CD4-positive, alpha-beta memory T cell (primary cell): ENCODE data around the gene GATA1. TPM values are rescaled to one million over a fixed set of nuclear protein-coding genes. Genes with fewer than 3 reads are reported as not detected.
A peak's percentile ranks its signal among the peaks of the same experiment; 100 is the strongest.

Source experiments
- CTCF ChIA-PET: fragments of 350-600 bp; sonication (Branson Sonifier 250); formaldehyde crosslinking; loops from one replicate; lab custom pipeline; 2021; ENCODE audit warnings: inconsistent platforms; ENCODE audit not compliant: partially characterized antibody; lab: Charles Lee
- POLR2A ChIA-PET: fragments of 350-600 bp; sonication (Branson Sonifier 250); formaldehyde crosslinking; loops from one replicate; lab custom pipeline; 2021; ENCODE audit not compliant: partially characterized antibody; lab: Charles Lee
- DNase-seq, 5 donors: peaks; one replicate each; pipeline versions ENCODE4 v3.0.0 to v3.0.0-alpha.2; 2020 to 2022; ENCODE audit warnings: mixed read lengths in 1 of 5
- H3K27ac ChIP-seq: one replicate; pipeline ENCODE4 v1.7.0; 2013; ENCODE audit warnings: low read depth, low read length
- H3K27me3 ChIP-seq: 2 replicates; pipeline ENCODE4 v1.7.0; 2013; ENCODE audit warnings: mild to moderate bottlenecking, low read length, moderate library complexity; ENCODE audit not compliant: insufficient read depth
- H3K36me3 ChIP-seq: 2 replicates; pipeline ENCODE4 v1.7.0; 2013; ENCODE audit warnings: mild to moderate bottlenecking, low read length, moderate library complexity; ENCODE audit not compliant: insufficient read depth
- H3K4me1 ChIP-seq: 2 replicates; pipeline ENCODE4 v1.7.0; 2013; ENCODE audit warnings: mild to moderate bottlenecking, low read length, moderate library complexity; ENCODE audit not compliant: insufficient read depth
- H3K4me3 ChIP-seq, 2 donors: one replicate each; pipeline ENCODE4 v1.7.0; 2013; ENCODE audit warnings: low read length in 2 of 2, mild to moderate bottlenecking in 1 of 2
- H3K9me3 ChIP-seq, 2 donors: one replicate each; pipeline ENCODE4 v1.7.0; 2013; ENCODE audit warnings: low read length in 2 of 2, control low read depth in 1 of 2; ENCODE audit not compliant: control insufficient read depth in 1 of 2
- H3K27ac Mint-ChIP-seq, 7 donors: one replicate each; pipeline ENCODE4 v1.8.0; 2020 to 2021; ENCODE audit warnings: mixed read lengths in 7 of 7, mild to moderate bottlenecking in 6 of 7, inconsistent platforms in 3 of 7, moderate library complexity in 3 of 7
- H3K27me3 Mint-ChIP-seq, 2 donors: one replicate each; pipeline ENCODE4 v1.8.0; 2020 to 2021; ENCODE audit warnings: mixed read lengths in 2 of 2
- H3K36me3 Mint-ChIP-seq, 2 donors: one replicate each; pipeline ENCODE4 v1.8.0; 2020 to 2021; ENCODE audit warnings: mixed read lengths in 2 of 2, inconsistent platforms in 1 of 2, mild to moderate bottlenecking in 1 of 2
- H3K4me1 Mint-ChIP-seq, 4 donors: one replicate each; pipeline ENCODE4 v1.8.0; 2020 to 2021; ENCODE audit warnings: mixed read lengths in 4 of 4, mild to moderate bottlenecking in 1 of 4
- H3K4me3 Mint-ChIP-seq, 8 donors: one replicate each; pipeline ENCODE4 v1.8.0; 2020 to 2021; ENCODE audit warnings: mixed read lengths in 8 of 8, mild to moderate bottlenecking in 7 of 8, moderate library complexity in 6 of 8, inconsistent platforms in 3 of 8
- H3K9me3 Mint-ChIP-seq, 8 donors: one replicate each; pipeline ENCODE4 v1.8.0; 2020 to 2021; ENCODE audit warnings: mixed read lengths in 8 of 8, mild to moderate bottlenecking in 5 of 8, inconsistent platforms in 3 of 8, moderate library complexity in 1 of 8
- intact Hi-C: fragments of 100-400 bp; cut with micrococcal nuclease; formaldehyde crosslinking; loops from one replicate; pipeline ENCODE4 v1.15.1; 2023
- polyA plus RNA-seq, 2 donors: library from polyadenylated mRNA; unstranded; fragments of 300-500 nt; fragmentation: Illumina TruSeq; gene quantifications; one replicate each; pipeline ENCODE4 v1.2.3, GENCODE V29; 2021
- total RNA-seq, 2 experiments: library from RNA; stranded (reverse); gene quantifications; one replicate each; pipeline ENCODE4 v1.2.3, GENCODE V29; 2021

The GATA1 gene
- total and polyA plus RNA-seq, 4 experiments from 2014 or later: not detected

DNA sequence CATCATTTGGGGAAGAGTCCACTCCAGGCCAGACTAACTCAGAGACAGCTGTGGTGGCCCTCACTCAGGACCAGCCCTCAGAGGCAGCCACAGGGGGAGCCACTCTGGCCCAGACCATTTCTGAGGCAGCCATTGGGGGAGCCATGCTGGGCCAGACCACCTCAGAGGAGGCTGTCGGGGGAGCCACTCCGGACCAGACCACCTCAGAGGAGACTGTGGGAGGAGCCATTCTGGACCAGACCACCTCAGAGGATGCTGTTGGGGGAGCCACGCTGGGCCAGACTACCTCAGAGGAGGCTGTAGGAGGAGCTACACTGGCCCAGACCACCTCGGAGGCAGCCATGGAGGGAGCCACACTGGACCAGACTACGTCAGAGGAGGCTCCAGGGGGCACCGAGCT lies 36.7 kb downstream of the GATA1 start:
- ChIA-PET CTCF (no interaction called here), POLR2A (no interaction called here)
- no peak overlapping the region for H3K27ac ChIP-seq
- H3K36me3 ChIP-seq: no peaks in the 10 kb centered on the region
- H3K4me3 Mint-ChIP-seq: no peak overlapping the region
- H3K36me3 Mint-ChIP-seq: peaks cover 9 to 26% of the 10 kb centered on the region in 2 donors
- H3K4me1 ChIP-seq: no peaks in the 10 kb centered on the region
- peaks cover 0 to 4% (median 0%) of the 10 kb centered on the region in 8 donors for H3K9me3 Mint-ChIP-seq
- intact Hi-C loops: no loop called here
- peaks cover 7% of the 10 kb centered on the region in 2 donors for H3K27me3 Mint-ChIP-seq
- H3K27me3 ChIP-seq: no peaks in the 10 kb centered on the region
- H3K4me1 Mint-ChIP-seq: peaks cover 0 to 5% (median 4%) of the 10 kb centered on the region in 4 donors
- DNase-seq: no peak
- no peak overlapping the region for H3K4me3 ChIP-seq
- H3K27ac Mint-ChIP-seq: no peak overlapping the region
- H3K9me3 ChIP-seq: no peaks in the 10 kb centered on the region

DNA sequence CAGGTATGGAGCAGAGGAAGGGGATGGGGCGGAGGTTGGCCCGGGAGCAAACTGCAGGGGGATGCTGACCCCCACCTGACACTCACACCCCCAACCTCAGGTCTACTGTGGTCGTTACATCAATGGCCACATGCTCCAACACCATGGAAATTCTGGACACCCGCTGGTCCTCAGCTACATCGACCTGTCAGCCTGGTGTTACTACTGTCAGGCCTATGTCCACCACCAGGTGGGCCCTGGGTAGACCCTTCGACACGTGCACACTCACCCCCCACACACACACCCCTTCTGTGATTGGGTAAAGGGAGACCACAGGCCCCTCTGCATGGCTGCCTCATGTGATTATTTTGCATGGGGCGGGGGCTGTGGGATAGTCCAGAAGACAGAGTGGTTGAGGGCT lies 37.7 kb downstream of the GATA1 start:
- no peaks in the 10 kb centered on the region for H3K4me1 ChIP-seq
- no peak overlapping the region for H3K27ac Mint-ChIP-seq
- H3K27me3 Mint-ChIP-seq: peaks cover 11 to 13% of the 10 kb centered on the region in 2 donors
- peaks cover 0 to 4% (median 0%) of the 10 kb centered on the region in 8 donors for H3K9me3 Mint-ChIP-seq
- H3K4me3 ChIP-seq: no peak overlapping the region
- no peak overlapping the region for H3K4me3 Mint-ChIP-seq
- DNase-seq: no peak
- intact Hi-C loops: no loop called here
- ChIA-PET CTCF (no interaction called here), POLR2A (no interaction called here)
- no peaks in the 10 kb centered on the region for H3K36me3 ChIP-seq
- peaks cover 5 to 22% of the 10 kb centered on the region in 2 donors for H3K36me3 Mint-ChIP-seq
- no peaks in the 10 kb centered on the region for H3K27me3 ChIP-seq
- H3K27ac ChIP-seq: no peak overlapping the region
- no peaks in the 10 kb centered on the region for H3K9me3 ChIP-seq
- peaks cover 0 to 5% (median 4%) of the 10 kb centered on the region in 4 donors for H3K4me1 Mint-ChIP-seq

DNA sequence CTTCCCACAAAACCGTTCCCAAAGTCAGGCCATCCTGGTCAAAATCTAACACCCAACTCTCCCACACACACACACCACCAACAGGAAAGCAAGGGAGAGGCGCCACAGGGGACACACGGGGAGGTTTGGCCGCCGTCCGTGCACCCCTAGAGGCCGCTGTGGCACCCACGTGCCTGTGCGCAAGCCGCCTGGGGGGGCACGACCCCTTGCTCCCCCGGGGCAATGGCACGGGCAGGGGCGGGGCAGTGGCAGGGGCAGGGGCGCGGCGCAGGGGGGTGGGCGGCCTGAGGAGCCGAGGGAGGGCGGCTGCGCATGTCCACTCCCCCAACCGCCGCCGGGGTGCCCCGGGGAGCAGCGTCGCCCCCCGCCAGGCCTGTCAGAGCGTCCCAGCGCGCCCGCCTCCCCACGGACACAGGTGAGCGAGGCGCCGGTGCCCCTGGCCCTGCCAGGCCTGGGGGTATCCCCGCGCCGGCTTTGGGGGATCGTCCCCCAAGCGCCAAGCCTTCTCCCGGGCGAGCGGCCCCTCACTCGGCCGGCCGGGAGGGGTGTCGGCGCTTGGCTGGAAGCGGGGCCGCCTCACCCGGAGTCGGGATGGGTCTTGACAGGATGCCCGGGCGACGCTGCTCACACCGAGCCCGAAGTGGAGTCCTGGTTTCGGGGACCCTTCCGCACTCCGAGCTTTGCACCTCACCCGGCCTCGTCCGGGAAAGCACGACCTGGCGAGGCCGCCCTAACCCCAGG lies 39.9 kb downstream of the GATA1 start, which contains the start of gene ERAS:
Gene ERAS (plus strand): TSS at position 379 of the 741 bp plus-strand sequence. CDS start 2,611 bp downstream, outside the sequence.
- no peaks in the 10 kb centered on the region for H3K36me3 ChIP-seq
- Mint-ChIP-seq H3K27ac (no peak within 1 kb of the TSS), H3K4me3 (peak within 1 kb of the TSS in 6 of 8 donors; percentile 35 to 68 (median 58)), H3K36me3 (peaks cover 0 to 20% of the 10 kb centered on the region in 2 donors), H3K4me1 (peaks cover 0 to 5% (median 4%) of the 10 kb centered on the region in 4 donors), H3K27me3 (peaks cover 16 to 22% of the 10 kb centered on the region in 2 donors), H3K9me3 (peaks cover 0 to 4% (median 0%) of the 10 kb centered on the region in 8 donors)
- no peaks in the 10 kb centered on the region for H3K27me3 ChIP-seq
- no peaks in the 10 kb centered on the region for H3K9me3 ChIP-seq
- H3K4me3 ChIP-seq: no peak within 1 kb of the TSS
- ChIA-PET CTCF (interaction anchor here (1.0 kb wide), 1 partner anchor 178 kb away, joined by 5 read pairs; no protein-coding TSS in a partner anchor), POLR2A (interaction anchor here (0.6 kb wide), 1 partner anchor 104 kb away, joined by 3 read pairs; no protein-coding TSS in a partner anchor)
- no peaks in the 10 kb centered on the region for H3K4me1 ChIP-seq
- H3K27ac ChIP-seq: no peak within 1 kb of the TSS
- peak in 1 of 5 donors; percentile 7 for DNase-seq
- intact Hi-C loops: no loop called here

GRCh38 chrX:48826876-48827653 lies 40.7 kb downstream of the GATA1 start:
- ChIA-PET CTCF (no interaction called here), POLR2A (interaction anchor here (0.6 kb wide), 1 partner anchor 103 kb away, joined by 3 read pairs; no protein-coding TSS in a partner anchor)
- Histone ChIP-seq H3K27me3 (no peaks in the 10 kb centered on the region), H3K9me3 (no peaks in the 10 kb centered on the region), H3K36me3 (no peaks in the 10 kb centered on the region), H3K27ac (no peak overlapping the region), H3K4me1 (no peaks in the 10 kb centered on the region), H3K4me3 (no peak overlapping the region)
- peaks cover 16 to 22% of the 10 kb centered on the region in 2 donors for H3K27me3 Mint-ChIP-seq
- peaks cover 0 to 5% (median 4%) of the 10 kb centered on the region in 4 donors for H3K4me1 Mint-ChIP-seq
- H3K4me3 Mint-ChIP-seq: peak overlapping the region in 6 of 8 donors; percentile 35 to 66 (median 38)
- H3K36me3 Mint-ChIP-seq: peaks cover 0 to 20% of the 10 kb centered on the region in 2 donors
- H3K9me3 Mint-ChIP-seq: peaks cover 0 to 4% (median 0%) of the 10 kb centered on the region in 8 donors
- intact Hi-C loops: no loop called here
- no peak overlapping the region for H3K27ac Mint-ChIP-seq
- no peak for DNase-seq

GRCh38 chrX:48827654-48827968 lies 41.2 kb downstream of the GATA1 start:
- POLR2A ChIA-PET: no interaction called here

DNA sequence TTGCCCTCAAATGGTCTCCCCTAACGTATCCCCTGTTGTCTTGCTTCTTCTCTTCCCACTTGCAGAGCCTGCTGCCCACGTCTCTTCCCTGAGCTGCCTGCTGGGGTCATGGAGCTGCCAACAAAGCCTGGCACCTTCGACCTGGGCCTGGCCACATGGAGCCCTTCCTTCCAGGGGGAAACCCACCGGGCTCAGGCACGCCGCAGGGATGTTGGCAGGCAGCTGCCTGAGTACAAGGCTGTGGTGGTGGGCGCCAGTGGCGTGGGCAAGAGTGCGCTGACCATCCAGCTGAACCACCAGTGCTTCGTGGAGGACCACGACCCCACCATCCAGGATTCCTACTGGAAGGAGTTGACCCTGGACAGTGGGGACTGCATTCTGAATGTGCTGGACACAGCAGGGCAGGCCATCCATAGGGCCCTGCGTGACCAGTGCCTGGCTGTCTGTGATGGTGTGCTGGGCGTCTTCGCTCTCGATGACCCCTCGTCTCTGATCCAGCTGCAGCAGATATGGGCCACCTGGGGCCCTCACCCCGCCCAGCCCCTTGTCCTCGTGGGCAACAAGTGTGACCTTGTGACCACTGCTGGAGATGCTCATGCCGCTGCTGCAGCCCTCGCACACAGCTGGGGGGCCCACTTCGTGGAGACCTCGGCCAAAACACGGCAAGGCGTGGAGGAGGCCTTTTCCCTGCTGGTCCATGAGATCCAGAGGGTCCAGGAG lies 42.8 kb downstream of the GATA1 start:
- intact Hi-C loops: no loop called here
- ChIA-PET POLR2A (no interaction called here), CTCF (interaction anchor here (1.2 kb wide), 1 partner anchor 181 kb away, joined by 3 read pairs; no protein-coding TSS in a partner anchor)
- H3K27ac Mint-ChIP-seq: no peak overlapping the region
- no peak for DNase-seq
- Histone ChIP-seq H3K27me3 (no peaks in the 10 kb centered on the region), H3K4me3 (no peak overlapping the region), H3K9me3 (no peaks in the 10 kb centered on the region), H3K27ac (no peak overlapping the region), H3K36me3 (no peaks in the 10 kb centered on the region), H3K4me1 (peaks cover 7% of the 10 kb centered on the region)
- peaks cover 16 to 22% of the 10 kb centered on the region in 2 donors for H3K27me3 Mint-ChIP-seq
- peaks cover 0 to 12% of the 10 kb centered on the region in 2 donors for H3K36me3 Mint-ChIP-seq
- H3K9me3 Mint-ChIP-seq: peaks cover 0 to 5% (median 0%) of the 10 kb centered on the region in 8 donors
- H3K4me3 Mint-ChIP-seq: no peak overlapping the region
- peaks cover 3 to 14% (median 5%) of the 10 kb centered on the region in 4 donors for H3K4me1 Mint-ChIP-seq

More at GRCh38 chrX:48827654-48827968, 41.2 kb downstream of the GATA1 start:
- Mint-ChIP-seq H3K36me3 (peaks cover 0 to 20% of the 10 kb centered on the region in 2 donors), H3K27ac (no peak overlapping the region), H3K4me1 (peaks cover 0 to 5% (median 4%) of the 10 kb centered on the region in 4 donors), H3K9me3 (peaks cover 0 to 4% (median 0%) of the 10 kb centered on the region in 8 donors), H3K27me3 (peaks cover 16 to 22% of the 10 kb centered on the region in 2 donors), H3K4me3 (peak overlapping the region in 6 of 8 donors; percentile 31 to 66 (median 36))
- CTCF ChIA-PET: no interaction called here
- Histone ChIP-seq H3K4me3 (no peak overlapping the region), H3K9me3 (no peaks in the 10 kb centered on the region), H3K27ac (no peak overlapping the region), H3K4me1 (no peaks in the 10 kb centered on the region), H3K36me3 (no peaks in the 10 kb centered on the region), H3K27me3 (no peaks in the 10 kb centered on the region)
- DNase-seq: no peak
- intact Hi-C loops: no loop called here
